ENCODE measurements around the gene WDR38. TPM values are rescaled to one million over a fixed set of nuclear protein-coding genes. Genes with fewer than 3 reads are reported as not detected.

The WDR38 gene
- total and polyA plus RNA-seq, 2 of the 4 experiments (the other 2 are of a cell fraction), result not detected

- BruUV-seq (replicated peaks), result no TSS peak
- H3K4me1 ChIP-seq (ENCODE audit: control insufficient read depth, insufficient read depth, low read length), result peaks cover 29% of the 10 kb centered on the region
- intact Hi-C loops (cut with micrococcal nuclease), result no loop called here
- H3K9me3 ChIP-seq (ENCODE audit: control insufficient read depth, insufficient read depth, low read length), result no peaks in the 10 kb centered on the region
- H3K9ac ChIP-seq (ENCODE audit: low read depth, low read length), result no peak overlapping the region
- no peak overlapping the region for H2AK5ac ChIP-seq (ENCODE audit: low read depth, low read length)
- in situ Hi-C loops (cut with MboI; ENCODE audit: low sequenced_read_pairs), result no loop called here
- no peak overlapping the region for H4K91ac ChIP-seq (ENCODE audit: insufficient read depth, low read depth, low read length)
- H3K27me3 ChIP-seq (ENCODE audit: control insufficient read depth, insufficient read depth, low read length), result no peaks in the 10 kb centered on the region
- H3K27ac ChIP-seq (ENCODE audit: insufficient read depth, low read length), result no peak overlapping the region
- H3K23ac ChIP-seq (ENCODE audit: low read depth, low read length), result no peak overlapping the region
- dilution Hi-C loops (cut with HindIII; ENCODE audit: low sequenced_read_pairs, unreplicated experiment), result no loop called here
- no peaks in the 10 kb centered on the region for H3K36me3 ChIP-seq (ENCODE audit: control insufficient read depth, insufficient read depth, low read length)
- H3K4ac ChIP-seq (ENCODE audit: low read depth, low read length), result no peak overlapping the region
- H3K14ac ChIP-seq (replicated peaks; ENCODE audit: low read depth, low read length), result no peak overlapping the region
- H3K4me2 ChIP-seq (ENCODE audit: low read depth, low read length), result no peak overlapping the region
- H2AFZ ChIP-seq (replicated peaks; ENCODE audit: low read length, poor library complexity), result no peak overlapping the region
- TF ChIP-seq FOS (IDR thresholded peaks at IDR 0.05; ENCODE audit: low read depth, low read length) (no peak), POLR2A (IDR thresholded peaks at IDR 0.05; ENCODE audit: low read depth, low read length) (no peak), NFE2L2 (IDR thresholded peaks at IDR 0.05; ENCODE audit: low read depth, low read length) (no peak), MXI1 (IDR thresholded peaks at IDR 0.05; ENCODE audit: borderline replicate concordance, low read depth, low read length) (no peak), RCOR1 (IDR thresholded peaks at IDR 0.05; ENCODE audit: insufficient replicate concordance, low read length) (no peak)
- ChIA-PET POLR2A (ENCODE audit: unreplicated experiment) (no interaction called here), CTCF (no interaction called here)
- no peak overlapping the region for H4K5ac ChIP-seq (ENCODE audit: low read depth, low read length)
- H3K4me3 ChIP-seq (ENCODE audit: insufficient read depth, low read depth, low read length), result no peak overlapping the region
- H4K20me1 ChIP-seq (ENCODE audit: insufficient read depth, low read length), result no peaks in the 10 kb centered on the region
- no peak overlapping the region for H2BK120ac ChIP-seq (ENCODE audit: low read depth, low read length)
- no peak overlapping the region for H2BK15ac ChIP-seq (ENCODE audit: low read depth, low read length)
- H3K56ac ChIP-seq (ENCODE audit: extremely low read depth, insufficient read depth, low read length), result no peak overlapping the region
- H4K8ac ChIP-seq (ENCODE audit: low read depth in 2 of 2, low read length in 2 of 2), result no peak overlapping the region
- H2BK5ac ChIP-seq (ENCODE audit: low read depth, low read length, poor library complexity, severe bottlenecking), result no peak overlapping the region
- H3K79me1 ChIP-seq (ENCODE audit: low read depth in 1 of 2, low read length in 2 of 2), result peaks cover 0 to 7% of the 10 kb centered on the region in 2 experiments; a peak in 2 of 4 replicates
- peaks cover 22% of the 10 kb centered on the region for H3K9me1 ChIP-seq (ENCODE audit: insufficient read depth, low read length)
- DNase-seq (no peak), ATAC-seq (ENCODE audit: low read depth) (no peak)
- WGBS, 2 experiments (ENCODE audit: extremely low coverage in 2 of 2, insufficient read length in 1 of 2), result 100% methylated on average over 3 of the region's 5 CpGs; no CpG with 5 or more reads in 1 of the 2 experiments
- no peak overlapping the region for H2AK9ac ChIP-seq (replicated peaks; ENCODE audit: low read depth, low read length, poor library complexity)
- H2BK20ac ChIP-seq (ENCODE audit: low read depth, low read length), result no peak overlapping the region
- H3K18ac ChIP-seq (ENCODE audit: low read depth, low read length), result no peak overlapping the region
These were observed 37.7 kb upstream of the WDR38 start for GRCh38 chr9:124815601-124816000.

Measured in IMR-90 (cell line).